Activated CD4-positive, CD25-positive, alpha-beta regulatory T cell treated with anti-CD3 and anti-CD28 coated beads, Interleukin-2, amount 50 U/mL, for 16 hours (primary cell): Measurements from ENCODE around the gene UNKL.
"Not testable (repeated sequence)": the region's sequence is repeated elsewhere in the genome, so short reads cannot be mapped to it uniquely, and the experiment has no call there.

Source experiments
- DNase-seq: peaks from one replicate; pipeline ENCODE4 v3.0.0-alpha.2; 2020; ENCODE audit warnings: low read depth, low spot score

UNKL gene

GRCh38 chr16:1446296-1447080 lies 32.0 kb upstream of the UNKL start:
- DNase-seq = no peak

GRCh38 chr16:1445518-1446203 lies 31.2 kb upstream of the UNKL start:
- DNase-seq = no peak

DNA sequence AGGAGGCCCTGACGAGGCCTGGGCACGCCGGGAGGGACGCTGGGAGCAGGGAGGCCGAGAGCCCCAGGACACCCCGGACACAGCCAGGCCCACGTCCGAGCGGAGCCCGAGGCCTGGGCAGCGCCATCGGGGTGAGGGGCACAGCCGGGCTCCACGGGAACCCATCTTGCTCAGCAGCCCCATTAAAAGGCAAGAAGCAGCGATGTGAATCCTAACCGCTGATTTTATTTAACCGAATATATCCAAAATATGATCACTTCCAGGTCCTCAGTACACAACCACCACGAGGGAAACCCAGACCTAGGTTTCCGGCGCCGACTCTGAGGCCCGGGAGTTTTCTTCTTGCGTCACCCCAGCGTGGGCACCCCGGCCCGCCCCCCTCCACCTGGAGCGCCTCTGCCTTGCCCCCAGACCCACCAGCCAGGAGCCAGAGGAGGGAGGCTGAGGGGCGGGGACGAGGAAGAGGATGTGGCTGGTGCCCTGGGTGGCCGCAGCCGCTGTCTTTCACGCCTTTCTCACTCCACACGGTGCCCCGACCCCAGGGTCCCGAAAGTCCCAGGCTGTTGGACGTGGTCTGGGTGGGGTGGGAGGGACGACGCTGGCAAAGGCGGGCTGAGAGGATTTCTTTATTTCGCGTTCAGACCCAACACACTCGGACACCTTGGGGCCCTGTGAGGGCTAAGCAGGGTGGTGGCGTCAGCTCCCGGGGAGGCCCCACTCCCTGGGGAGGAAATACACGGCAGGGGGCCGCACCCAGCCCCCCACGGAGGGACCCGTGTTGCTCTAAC lies 30.4 kb upstream of the UNKL start:
- DNase-seq = no peak

GRCh38 chr16:1443980-1444729 lies 29.7 kb upstream of the UNKL start, which contains the start of gene CCDC154:
Gene CCDC154, minus strand, starts transcription at chr16:1444556. Its CDS starts 234 bp downstream, at chr16:1444322.
- DNase-seq = no peak

DNA sequence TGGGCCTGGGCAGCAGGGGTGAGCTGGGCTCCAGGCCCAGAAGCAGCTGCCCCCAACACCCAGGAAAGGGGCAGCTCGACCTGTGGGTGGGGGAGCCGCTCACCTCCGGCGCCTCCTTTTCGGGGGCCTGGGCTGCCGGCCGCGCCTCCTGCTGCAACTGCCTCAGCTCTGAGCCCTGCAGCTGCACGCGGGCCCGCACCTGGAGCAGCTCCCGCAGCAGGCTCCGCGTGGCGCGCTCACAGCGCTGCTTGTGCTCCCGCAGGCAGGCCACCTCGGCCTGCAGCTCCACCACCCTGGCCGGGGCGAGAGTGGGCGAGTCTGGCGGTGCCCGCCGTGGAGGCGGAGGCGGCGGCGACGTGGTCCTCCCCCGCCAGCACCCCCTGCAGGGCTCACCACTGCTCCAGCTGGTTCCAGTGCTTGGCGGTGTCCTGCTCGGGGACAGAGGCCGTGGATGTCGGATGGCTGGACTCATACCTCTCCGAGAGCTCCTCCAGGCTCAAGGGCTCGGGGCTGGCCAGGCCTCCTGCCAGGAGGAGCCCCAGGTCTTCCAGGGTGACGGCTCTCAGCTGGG lies 29.0 kb upstream of the UNKL start:
- DNase-seq = no peak

DNA sequence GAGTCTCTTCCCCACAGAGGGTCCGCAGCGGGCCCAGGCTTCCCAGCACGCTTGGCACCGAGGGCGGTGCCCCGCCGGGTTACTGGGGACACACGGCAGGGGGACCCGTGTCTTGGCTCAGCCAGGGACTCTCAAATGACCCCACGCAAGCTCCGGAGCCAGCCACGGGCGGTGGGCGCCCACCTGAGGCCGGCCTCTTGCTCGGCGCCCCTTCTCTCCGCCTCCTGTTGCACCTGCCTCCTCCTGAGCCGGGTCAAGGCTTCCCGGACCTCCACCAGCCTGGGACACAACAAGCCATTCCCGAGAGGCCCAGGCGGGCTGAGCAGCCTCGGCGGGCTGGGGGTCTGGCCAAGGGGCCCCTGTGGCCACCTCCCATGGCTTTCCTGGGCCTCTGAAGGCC lies 28.2 kb upstream of the UNKL start:
- DNase-seq = no peak

DNA sequence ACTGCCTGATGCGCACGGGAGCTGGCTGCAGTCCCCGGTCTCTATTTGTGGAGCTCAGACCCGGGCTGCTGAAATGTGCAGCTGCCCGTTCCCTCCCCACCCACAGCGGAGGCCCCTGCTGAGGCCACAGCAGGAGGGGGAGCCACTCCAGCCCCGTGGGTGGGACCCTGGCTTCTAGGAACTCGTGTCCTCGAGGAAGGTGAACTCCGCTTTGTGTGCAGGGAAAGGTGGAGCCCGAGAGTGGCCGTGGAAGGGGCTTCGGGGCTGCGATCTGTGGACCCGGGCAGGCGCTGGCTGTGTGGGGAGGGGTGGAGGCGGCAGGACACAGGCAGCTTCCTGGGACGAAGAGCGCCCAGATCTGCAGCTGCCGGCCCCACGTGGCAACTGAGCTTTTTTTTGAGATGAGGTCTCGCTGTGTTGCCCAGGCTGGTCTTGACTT lies 26.9 kb upstream of the UNKL start:
- no peak for DNase-seq

DNA sequence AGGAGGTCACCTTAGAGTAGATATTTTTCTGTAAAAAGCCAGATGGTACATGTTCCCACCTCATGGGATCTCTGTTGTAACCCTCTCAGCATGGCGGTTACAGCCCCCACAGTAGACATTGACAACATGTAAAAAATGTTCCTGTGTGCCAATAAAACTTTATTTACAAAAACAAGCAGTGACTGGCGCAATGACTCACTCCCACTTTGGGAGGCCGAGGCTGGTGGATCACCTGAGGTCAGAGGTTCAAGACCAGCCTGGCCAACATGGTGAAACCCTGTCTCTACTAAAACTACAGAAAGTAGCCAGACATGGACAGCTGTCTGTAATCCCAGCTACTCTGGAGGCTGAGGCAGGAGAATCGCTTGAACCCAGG lies 25.2 kb upstream of the UNKL start:
- not testable (repeated sequence) for DNase-seq

DNA sequence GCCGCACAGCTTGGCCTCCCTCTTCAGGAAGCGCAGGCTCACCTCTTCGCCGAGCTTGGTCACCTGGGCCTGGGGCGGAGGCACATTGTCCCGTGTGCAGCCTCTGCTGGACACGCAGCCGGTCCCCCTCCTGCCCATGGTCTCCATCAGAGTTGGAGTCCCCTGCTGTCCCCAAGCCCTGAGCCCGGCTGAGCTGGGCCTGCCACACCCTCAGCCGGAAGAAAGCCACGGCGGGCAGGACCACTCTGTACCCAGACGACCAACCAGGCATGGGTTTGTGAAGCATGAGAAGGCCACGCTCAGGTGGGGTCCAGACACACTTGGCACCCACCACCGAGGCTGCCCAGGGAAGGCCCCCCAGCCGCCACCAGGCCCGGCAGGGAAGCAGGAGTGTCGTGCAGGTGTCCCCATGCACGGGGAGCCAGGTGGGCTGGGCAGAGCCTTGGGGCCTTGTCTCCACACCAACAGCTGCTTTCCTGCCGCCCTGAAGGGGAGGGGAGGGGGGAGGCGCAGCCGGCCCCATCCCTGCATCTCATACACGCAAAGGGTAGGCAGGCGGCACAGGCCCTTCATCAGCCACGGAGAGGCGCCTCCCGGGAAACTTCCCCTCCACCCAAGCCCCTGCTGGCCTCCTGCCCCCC lies 24.7 kb upstream of the UNKL start:
- DNase-seq = no peak

GRCh38 chr16:1438229-1439057 lies 23.9 kb upstream of the UNKL start:
- DNase-seq = no peak

DNA sequence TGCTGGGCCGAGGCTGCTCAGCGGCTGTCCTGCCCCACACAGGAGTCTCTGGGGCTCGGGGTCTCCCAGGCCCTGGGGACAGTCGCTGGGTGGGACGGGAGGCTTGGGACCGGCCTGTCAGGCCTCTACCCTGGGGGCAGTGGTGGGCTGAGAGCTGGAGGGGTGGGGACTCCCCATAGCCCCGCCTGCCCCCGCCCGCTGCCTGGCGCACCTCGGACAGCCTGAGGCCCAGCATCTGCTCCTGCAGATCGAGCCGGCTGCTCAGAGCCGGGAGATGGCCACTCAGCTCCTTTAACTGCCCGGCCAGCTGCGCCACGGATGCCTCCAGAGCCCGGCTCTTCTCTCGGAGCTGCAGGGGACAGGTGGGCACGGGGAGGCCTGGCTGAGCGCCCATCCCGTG lies 23.1 kb upstream of the UNKL start:
- DNase-seq = no peak

DNA sequence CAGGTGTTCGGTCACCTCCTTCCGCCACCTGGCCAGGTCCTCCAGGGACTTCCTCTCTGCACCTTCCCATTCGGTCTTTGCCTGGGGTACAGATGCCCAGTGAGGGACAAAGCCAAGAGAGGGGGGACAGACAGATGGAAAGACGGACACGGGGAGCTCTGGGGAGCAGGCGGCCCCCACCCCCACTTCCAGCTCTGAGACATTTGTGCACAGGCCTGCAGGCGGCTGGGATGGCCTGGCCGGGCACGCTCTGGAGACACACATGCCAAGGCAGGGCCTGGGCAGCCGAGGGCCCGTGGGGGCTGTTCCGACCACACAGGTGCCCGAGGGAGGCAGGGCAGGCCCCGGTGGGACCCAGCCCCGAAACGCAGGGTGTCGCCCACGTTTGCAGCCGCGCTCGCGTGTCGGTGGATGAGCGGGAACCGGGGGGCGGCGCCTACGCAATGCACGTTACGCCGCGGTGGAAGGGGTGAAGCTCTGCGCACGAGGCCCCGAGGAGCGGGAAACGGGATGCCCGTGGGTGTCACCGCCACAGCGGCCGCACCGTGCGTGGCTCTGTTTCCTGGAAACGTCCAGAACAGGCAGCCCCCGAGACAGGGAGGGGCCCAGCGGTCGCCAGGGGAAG lies 22.3 kb upstream of the UNKL start:
- no peak for DNase-seq

GRCh38 chr16:1435921-1436697 lies 21.6 kb upstream of the UNKL start:
- DNase-seq = no peak

GRCh38 chr16:1434644-1435592 lies 20.4 kb upstream of the UNKL start:
- DNase-seq = no peak

GRCh38 chr16:1433756-1434155 lies 19.3 kb upstream of the UNKL start:
- no peak for DNase-seq

DNA sequence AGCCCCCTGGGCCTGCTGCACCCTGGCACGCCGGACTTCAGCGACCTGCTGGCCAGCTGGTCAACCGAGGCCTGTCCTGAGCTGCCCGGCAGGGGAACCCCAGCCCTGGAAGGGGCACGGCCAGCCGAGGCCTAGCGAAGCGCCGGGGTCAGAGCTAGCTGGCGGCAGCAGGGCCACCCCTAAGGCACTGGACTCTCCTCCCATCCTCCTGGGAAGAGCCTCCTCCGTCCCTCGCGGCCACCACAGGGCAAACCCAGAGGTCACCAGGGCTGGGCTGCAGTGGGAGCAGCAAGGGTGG lies 18.7 kb upstream of the UNKL start:
- no peak for DNase-seq

DNA sequence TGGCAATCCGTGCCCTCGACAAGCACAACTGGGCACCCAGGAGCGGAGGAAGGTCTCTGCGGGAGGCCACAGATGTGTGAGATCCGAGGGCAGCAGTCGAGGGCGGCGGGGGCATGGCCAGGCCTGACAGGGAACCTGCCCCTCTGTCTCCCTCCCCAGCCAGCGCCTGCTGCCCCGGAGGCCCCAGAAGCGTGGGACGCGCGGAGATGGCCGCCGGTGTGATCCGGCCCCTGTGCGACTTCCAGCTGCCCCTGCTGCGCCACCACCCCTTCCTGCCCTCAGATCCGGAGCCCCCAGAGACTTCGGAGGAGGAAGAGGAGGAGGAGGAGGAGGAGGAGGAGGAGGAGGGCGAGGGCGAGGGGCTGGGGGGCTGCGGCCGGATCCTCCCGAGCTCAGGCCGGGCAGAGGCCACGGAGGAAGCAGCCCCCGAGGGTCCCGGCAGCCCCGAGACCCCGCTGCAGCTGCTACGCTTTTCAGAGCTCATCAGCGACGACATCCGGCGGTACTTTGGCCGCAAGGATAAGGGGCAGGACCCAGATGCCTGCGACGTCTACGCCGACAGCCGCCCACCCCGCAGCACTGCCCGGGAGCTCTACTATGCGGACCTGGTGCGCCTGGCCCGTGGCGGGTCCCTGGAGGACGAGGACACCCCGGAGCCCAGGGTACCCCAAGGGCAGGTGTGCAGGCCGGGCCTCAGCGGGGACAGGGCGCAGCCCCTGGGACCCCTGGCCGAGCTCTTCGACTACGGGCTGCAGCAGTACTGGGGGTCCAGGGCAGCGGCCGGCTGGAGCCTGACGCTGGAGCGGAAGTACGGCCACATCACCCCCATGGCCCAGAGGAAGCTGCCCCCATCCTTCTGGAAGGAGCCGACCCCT lies 18.1 kb upstream of the UNKL start:
- DNase-seq = no peak
